Upper lobe of right lung (tissue), 1 donor: ENCODE measurements around the gene MRPL41. TPM values are rescaled to one million over a fixed set of nuclear protein-coding genes. Genes with fewer than 3 reads are reported as not detected.

Experiments
- ATAC-seq: fragments of 200-7000 bp; cut with Tn5 transposase; one replicate; pipeline ENCODE4 v1.9.1; 2020; ENCODE audit warnings: mild to moderate bottlenecking, moderate library complexity
- DNase-seq: peaks from one replicate; pipeline ENCODE4 v3.0.0-alpha.2; 2020
- H3K27ac ChIP-seq: fragments of 200-600 bp; one replicate; pipeline ENCODE4 v1.8.0; 2022
- H3K27me3 ChIP-seq: fragments of 200-600 bp; one replicate; pipeline ENCODE4 v1.8.0; 2022; ENCODE audit warnings: mild to moderate bottlenecking
- H3K36me3 ChIP-seq: fragments of 200-600 bp; one replicate; pipeline ENCODE4 v1.8.0; 2022
- H3K4me1 ChIP-seq: fragments of 200-600 bp; one replicate; pipeline ENCODE4 v1.8.0; 2022
- H3K4me3 ChIP-seq: fragments of 200-600 bp; one replicate; pipeline ENCODE4 v1.8.0; 2022; ENCODE audit warnings: mild to moderate bottlenecking
- H3K9me3 ChIP-seq: fragments of 200-600 bp; one replicate; pipeline ENCODE4 v1.8.0; 2022
- CTCF ChIP-seq: fragments of 200-600 bp; IDR thresholded peaks from one replicate; pipeline ENCODE4 v1.8.0; 2022; ENCODE audit warnings: antibody characterized with exemption
- intact Hi-C: fragments of 100-400 bp; cut with DNase I; formaldehyde crosslinking; loops from one replicate; pipeline ENCODE4 v1.11.0; 2022
- total RNA-seq: library from RNA; stranded (reverse); fragmentation: NEBNext Ultra II Directional; extraction: Animal tissue kit (Norgen Biotek cat#: 25700); gene quantifications from one replicate; pipeline ENCODE4 v1.2.1, GENCODE V29; 2021
- donor health status: DM: no; HTN: yes; CAD: no; lungs with severe emphysema.

MRPL41 gene
- total RNA-seq, 1 donor from 2014 or later = 41.6 TPM

DNA sequence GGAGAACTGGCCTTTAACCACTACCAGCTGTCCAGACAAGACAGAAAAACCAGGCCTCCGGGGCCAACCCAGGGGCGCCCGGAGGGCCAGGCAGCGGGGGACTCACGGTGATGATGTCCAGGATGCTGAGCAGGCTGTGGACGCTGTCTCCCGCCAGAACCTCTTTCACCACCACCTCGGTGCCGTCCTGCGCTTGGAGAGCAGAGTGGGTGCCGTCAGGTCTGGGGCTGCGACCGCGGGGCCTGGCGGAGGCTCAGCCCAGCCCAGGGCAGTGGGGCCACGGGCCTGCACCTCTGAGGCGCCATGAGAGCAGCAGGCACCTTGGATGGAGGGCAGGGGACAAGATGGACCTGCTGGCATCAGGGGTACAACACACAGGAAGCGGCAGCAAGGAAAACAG is 11.1 kb upstream of the MRPL41 start:
- no peak for ATAC-seq
- Histone ChIP-seq H3K27me3 (no peaks in the 10 kb centered on the region), H3K9me3 (no peaks in the 10 kb centered on the region), H3K27ac (no peak overlapping the region), H3K36me3 (peaks cover 4% of the 10 kb centered on the region), H3K4me3 (no peak overlapping the region), H3K4me1 (no peaks in the 10 kb centered on the region)
- TF ChIP-seq CTCF = no peak
- intact Hi-C loops = no loop called here
- DNase-seq = no peak

DNA sequence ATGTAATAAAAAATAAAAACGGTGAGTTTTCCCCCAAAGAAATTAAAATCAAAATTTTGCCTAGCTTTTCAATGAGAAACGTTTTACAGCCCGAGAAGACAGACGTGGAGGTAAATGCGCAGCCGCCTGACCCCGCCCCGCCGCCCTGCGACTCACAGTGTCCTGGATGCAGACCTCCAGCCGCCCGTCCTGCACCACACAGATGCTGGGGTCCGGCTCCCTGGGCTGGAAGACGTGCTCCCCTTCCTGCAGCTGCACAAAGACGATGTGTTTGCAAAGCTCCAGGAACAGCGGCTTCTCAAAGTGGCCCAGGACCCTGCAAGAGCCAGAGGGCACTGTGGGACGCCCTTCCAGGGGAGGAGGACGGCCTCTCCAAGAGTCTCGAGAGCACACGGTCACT is 9.2 kb upstream of the MRPL41 start:
- H3K9me3 ChIP-seq = no peaks in the 10 kb centered on the region
- peaks cover 4% of the 10 kb centered on the region for H3K36me3 ChIP-seq
- DNase-seq (no peak), ATAC-seq (no peak)
- no peak overlapping the region for H3K4me3 ChIP-seq
- H3K27ac ChIP-seq = no peak overlapping the region
- intact Hi-C loops = no loop called here
- no peak for TF ChIP-seq CTCF
- H3K4me1 ChIP-seq = no peaks in the 10 kb centered on the region
- H3K27me3 ChIP-seq = no peaks in the 10 kb centered on the region

GRCh38 chr9:137543237-137543963 is 8.3 kb upstream of the MRPL41 start:
- intact Hi-C loops = no loop called here
- no peak for ATAC-seq
- H3K4me1 ChIP-seq = no peaks in the 10 kb centered on the region
- no peaks in the 10 kb centered on the region for H3K9me3 ChIP-seq
- no peak overlapping the region for H3K27ac ChIP-seq
- no peak for DNase-seq
- H3K4me3 ChIP-seq = no peak overlapping the region
- H3K36me3 ChIP-seq = peaks cover 4% of the 10 kb centered on the region
- no peak for TF ChIP-seq CTCF
- H3K27me3 ChIP-seq = no peaks in the 10 kb centered on the region

DNA sequence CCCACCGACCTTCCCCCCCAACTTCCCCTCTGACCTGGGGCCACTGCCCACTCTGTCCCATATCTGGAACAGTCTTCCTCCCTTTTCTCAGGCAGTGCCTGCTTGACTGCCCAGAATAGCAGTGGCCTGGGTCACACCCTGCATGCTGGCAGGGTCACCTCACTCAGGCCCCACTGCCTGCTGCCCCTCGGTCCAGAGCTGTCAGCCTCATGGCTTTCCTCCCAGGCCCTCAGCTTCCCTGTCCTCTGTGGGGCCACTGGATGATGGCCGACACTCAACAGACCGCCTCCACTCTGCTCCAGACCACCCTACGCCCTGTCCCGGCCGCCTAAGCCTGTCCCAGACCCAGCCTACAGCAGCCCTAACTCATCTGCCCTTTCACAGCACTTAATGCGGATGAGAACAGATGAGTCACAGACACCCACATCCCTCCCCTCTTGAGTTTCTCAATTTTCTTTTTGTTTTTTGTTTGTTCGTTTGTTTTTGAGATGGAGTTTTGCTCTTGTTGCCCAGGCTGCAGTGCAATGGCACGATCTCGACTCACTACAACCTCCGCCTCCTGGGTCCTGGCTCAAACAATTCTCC is 7.4 kb upstream of the MRPL41 start:
- Histone ChIP-seq H3K4me1 (no peaks in the 10 kb centered on the region), H3K9me3 (no peaks in the 10 kb centered on the region), H3K27me3 (no peaks in the 10 kb centered on the region), H3K4me3 (no peak overlapping the region), H3K27ac (no peak overlapping the region), H3K36me3 (peaks cover 4% of the 10 kb centered on the region)
- TF ChIP-seq CTCF = no peak
- DNase-seq = no peak
- intact Hi-C loops = no loop called here
- ATAC-seq = no peak

GRCh38 chr9:137545123-137545522 is 6.6 kb upstream of the MRPL41 start:
- no peaks in the 10 kb centered on the region for H3K9me3 ChIP-seq
- DNase-seq (no peak), ATAC-seq (no peak)
- no peak overlapping the region for H3K4me3 ChIP-seq
- intact Hi-C loops = no loop called here
- H3K27me3 ChIP-seq = no peaks in the 10 kb centered on the region
- H3K4me1 ChIP-seq = peaks cover 5% of the 10 kb centered on the region
- H3K36me3 ChIP-seq = peaks cover 4% of the 10 kb centered on the region
- TF ChIP-seq CTCF = no peak
- H3K27ac ChIP-seq = no peak overlapping the region
